ENCODE data around the gene FHIP1B. TPM values are rescaled to one million over a fixed set of nuclear protein-coding genes. Genes with fewer than 3 reads are reported as not detected.

Gene FHIP1B
- total and polyA plus RNA-seq, 2 of the 4 experiments (the other 2 are of a cell fraction), result 5.9 to 30.2 TPM

GRCh38 chr11:6204706-6205105 is 29.7 kb downstream of the FHIP1B start:
- no peak for DNase-seq
- no CpG with 5 or more reads among the region's 1 CpG for WGBS, 2 experiments (ENCODE audit: extremely low coverage in 2 of 2, insufficient read length in 1 of 2)
- Histone ChIP-seq H2BK15ac (ENCODE audit: low read depth, low read length) (no peak overlapping the region), H3K27ac (ENCODE audit: insufficient read depth, low read length) (no peak overlapping the region), H2BK5ac (ENCODE audit: low read depth, low read length, poor library complexity, severe bottlenecking) (no peak overlapping the region), H3K79me1 (ENCODE audit: low read depth in 1 of 2, low read length in 2 of 2) (no peaks in the 10 kb centered on the region), H3K4me2 (ENCODE audit: low read depth, low read length) (no peak overlapping the region), H4K8ac (ENCODE audit: low read depth in 2 of 2, low read length in 2 of 2) (no peak overlapping the region), H2BK120ac (ENCODE audit: low read depth, low read length) (no peak overlapping the region), H4K20me1 (ENCODE audit: insufficient read depth, low read length) (no peaks in the 10 kb centered on the region), H3K23ac (ENCODE audit: low read depth, low read length) (no peak overlapping the region), H2AK5ac (ENCODE audit: low read depth, low read length) (no peak overlapping the region), H3K4me1 (ENCODE audit: control insufficient read depth, insufficient read depth, low read length) (peaks cover 2% of the 10 kb centered on the region; the same call in 1 of the 2 replicates), H2AK9ac (replicated peaks; ENCODE audit: low read depth, low read length, poor library complexity) (no peak overlapping the region), H3K27me3 (ENCODE audit: control insufficient read depth, insufficient read depth, low read length) (no peaks in the 10 kb centered on the region), H4K91ac (ENCODE audit: insufficient read depth, low read depth, low read length) (no peak overlapping the region), H2AFZ (replicated peaks; ENCODE audit: low read length, poor library complexity) (no peak overlapping the region), H2BK20ac (ENCODE audit: low read depth, low read length) (no peak overlapping the region), H3K9ac (ENCODE audit: low read depth, low read length) (no peak overlapping the region), H3K14ac (replicated peaks; ENCODE audit: low read depth, low read length) (no peak overlapping the region), H3K56ac (ENCODE audit: extremely low read depth, insufficient read depth, low read length) (no peak overlapping the region), H3K9me1 (ENCODE audit: insufficient read depth, low read length) (no peaks in the 10 kb centered on the region), H4K5ac (ENCODE audit: low read depth, low read length) (no peak overlapping the region), H3K4ac (ENCODE audit: low read depth, low read length) (no peak overlapping the region), H3K18ac (ENCODE audit: low read depth, low read length) (no peak overlapping the region), H3K4me3 (ENCODE audit: insufficient read depth, low read depth, low read length) (no peak overlapping the region), H3K9me3 (ENCODE audit: control insufficient read depth, insufficient read depth, low read length) (no peaks in the 10 kb centered on the region), H3K36me3 (ENCODE audit: control insufficient read depth, insufficient read depth, low read length) (peaks cover 7% of the 10 kb centered on the region)
- no TSS peak for BruUV-seq (replicated peaks)
- ATAC-seq (ENCODE audit: low read depth), result no peak
- ChIA-PET POLR2A (ENCODE audit: unreplicated experiment) (no interaction called here), CTCF (no interaction called here)
- intact Hi-C loops (cut with micrococcal nuclease), result no loop called here
- in situ Hi-C loops (cut with MboI; ENCODE audit: low sequenced_read_pairs), result no loop called here
- dilution Hi-C loops (cut with HindIII; ENCODE audit: low sequenced_read_pairs, unreplicated experiment), result no loop called here
- TF ChIP-seq BHLHE40 (IDR thresholded peaks at IDR 0.05; ENCODE audit: low read depth, low read length) (no peak), RCOR1 (IDR thresholded peaks at IDR 0.05; ENCODE audit: insufficient replicate concordance, low read length) (no peak), RAD21 (IDR thresholded peaks at IDR 0.05; ENCODE audit: low read length) (no peak), CEBPB (IDR thresholded peaks at IDR 0.05; ENCODE audit: low read depth, low read length) (peak; percentile 50; the same call in 1 of the 2 replicates), CTCF (conservative IDR thresholded peaks at IDR 0.05; ENCODE audit: low read depth, low read length) (no peak)

All from IMR-90 (cell line).